Mucosa of descending colon (tissue), 3 donors: ENCODE measurements around the gene UQCRC1. TPM values are rescaled to one million over a fixed set of nuclear protein-coding genes. Genes with fewer than 3 reads are reported as not detected.

Experiments used
- ATAC-seq: fragments of 200-7000 bp; cut with Tn5 transposase; one replicate; pipeline ENCODE4 v1.9.1; 2020; ENCODE audit warnings: mild to moderate bottlenecking, moderate library complexity
- DNase-seq, 3 donors: peaks; one replicate each; pipeline ENCODE4 v3.0.0-alpha.2; 2020
- H3K36me3 ChIP-seq: fragments of 200-600 bp; one replicate; pipeline ENCODE4 v1.8.0; 2021; ENCODE audit warnings: low read depth, mild to moderate bottlenecking
- H3K4me1 ChIP-seq: fragments of 200-600 bp; one replicate; pipeline ENCODE4 v1.8.0; 2021; ENCODE audit warnings: low read depth, mild to moderate bottlenecking
- H3K4me3 ChIP-seq: fragments of 200-600 bp; one replicate; pipeline ENCODE4 v1.8.0; 2021; ENCODE audit warnings: mild to moderate bottlenecking
- H3K9me3 ChIP-seq: fragments of 200-600 bp; one replicate; pipeline ENCODE4 v1.8.0; 2021; ENCODE audit warnings: mild to moderate bottlenecking
- CTCF ChIP-seq: fragments of 200-600 bp; IDR thresholded peaks from one replicate; pipeline ENCODE4 v1.8.0; 2022; ENCODE audit warnings: antibody characterized with exemption, mild to moderate bottlenecking
- intact Hi-C, 2 donors: fragments of 100-400 bp; cut with DNase I in 1 of 2; cut with micrococcal nuclease in 1 of 2; formaldehyde crosslinking; loops; one replicate each; pipeline versions ENCODE4 v1.11.0 to v1.11.1; 2022; cut with DNase I, micrococcal nuclease
- total RNA-seq, 3 donors: library from RNA; stranded (reverse); fragmentation: NEBNext Ultra II Directional in 2 of 3; extraction: Animal tissue kit (Norgen Biotek cat#: 25700) in 2 of 3; gene quantifications; one replicate each; pipeline versions ENCODE4 v1.2.1 to v1.2.4, GENCODE V29; 2021 to 2023
- donor health status: DM: no; HTN: no; CAD: no; lungs with moderate emphysema.
- donor health status: DM: no; HTN: no; CAD: no.
- donor health status: DM: no; HTN: yes; CAD: no.

UQCRC1 gene
- total RNA-seq, 3 donors from 2014 or later: 384 to 562 (median 554) TPM

- DNase-seq: no peak
- no peak for ATAC-seq
- intact Hi-C loops: no loop called here
- H3K9me3 ChIP-seq: no peaks in the 10 kb centered on the region
- H3K4me1 ChIP-seq: no peaks in the 10 kb centered on the region
- no peaks in the 10 kb centered on the region for H3K36me3 ChIP-seq
- no peak for TF ChIP-seq CTCF
- no peak overlapping the region for H3K4me3 ChIP-seq
Measured at GRCh38 chr3:48625600-48625999, 16.2 kb upstream of the UQCRC1 start.

GRCh38 chr3:48624767-48625166 is 15.3 kb upstream of the UQCRC1 start:
- Histone ChIP-seq H3K4me3 (no peak overlapping the region), H3K36me3 (no peaks in the 10 kb centered on the region), H3K4me1 (peaks cover 6% of the 10 kb centered on the region), H3K9me3 (no peaks in the 10 kb centered on the region)
- intact Hi-C loops: no loop called here
- no peak for TF ChIP-seq CTCF
- DNase-seq: no peak
- no peak for ATAC-seq

- DNase-seq (peak in 1 of 3 donors; percentile 65), ATAC-seq (peak; percentile 79)
- intact Hi-C loops: no loop called here
- no peak for TF ChIP-seq CTCF
- H3K4me3 ChIP-seq: no peak overlapping the region
- H3K36me3 ChIP-seq: no peaks in the 10 kb centered on the region
- H3K9me3 ChIP-seq: no peaks in the 10 kb centered on the region
- H3K4me1 ChIP-seq: peaks cover 13% of the 10 kb centered on the region
Measured at GRCh38 chr3:48623851-48624547, 14.6 kb upstream of the UQCRC1 start.

- intact Hi-C loops: no loop called here
- H3K9me3 ChIP-seq: peaks cover 16% of the 10 kb centered on the region
- ATAC-seq (no peak), DNase-seq (no peak)
- H3K36me3 ChIP-seq: no peaks in the 10 kb centered on the region
- peaks cover 14% of the 10 kb centered on the region for H3K4me1 ChIP-seq
- no peak for TF ChIP-seq CTCF
- no peak within 1 kb of the TSS for H3K4me3 ChIP-seq
Measured at GRCh38 chr3:48621461-48621869, 12.0 kb upstream of the UQCRC1 start, which contains the start of gene TMEM89. TSS of gene TMEM89 (minus strand) at chr3:48621769. CDS start at chr3:48621756, 13 bp downstream.

GRCh38 chr3:48619541-48620524 is 10.4 kb upstream of the UQCRC1 start:
- no peak overlapping the region for H3K4me3 ChIP-seq
- peaks cover 20% of the 10 kb centered on the region for H3K9me3 ChIP-seq
- no peak for DNase-seq
- H3K4me1 ChIP-seq: peaks cover 14% of the 10 kb centered on the region
- H3K36me3 ChIP-seq: no peaks in the 10 kb centered on the region
- intact Hi-C loops: no loop called here
- no peak for TF ChIP-seq CTCF
- no peak for ATAC-seq
